ENCODE results near the gene CRLF1. TPM values are rescaled to one million over a fixed set of nuclear protein-coding genes. Genes with fewer than 3 reads are reported as not detected.

CRLF1 gene
- total and polyA plus RNA-seq, 2 of the 8 experiments (the other 6 are each of a cell fraction or from before 2014, with no cell fraction given), result 7.2 to 10.3 TPM

GRCh38 chr19:18605196-18605545 lies 1.4 kb downstream of the CRLF1 start (continued):
- no peak for TF ChIP-seq YY1 (IDR thresholded peaks at IDR 0.05; ENCODE audit: low read depth, low read length)
- TF ChIP-seq KDM5A (IDR thresholded peaks at IDR 0.05; ENCODE audit: low read length), result no peak
- no peak for TF ChIP-seq KDM1A (IDR thresholded peaks at IDR 0.05; ENCODE audit: borderline replicate concordance, low read length)
- TF ChIP-seq SRF (IDR thresholded peaks at IDR 0.05; ENCODE audit: low read depth, low read length), result no peak
- no peak for TF ChIP-seq RNF2 (IDR thresholded peaks at IDR 0.05; ENCODE audit: borderline replicate concordance, low read depth, low read length, missing control alignments, poor library complexity, severe bottlenecking)
- no peak for TF ChIP-seq NRF1 (IDR thresholded peaks at IDR 0.05; ENCODE audit: low read depth, low read length)
- TF ChIP-seq TAF7 (optimal IDR thresholded peaks at IDR 0.05; ENCODE audit: borderline replicate concordance, low read depth, low read length), result no peak
- TF ChIP-seq CTCF (IDR thresholded peaks at IDR 0.05; ENCODE audit: control extremely low read depth in 1 of 3, insufficient read depth in 1 of 3, low read depth in 1 of 3, low read length in 3 of 3), result no peak
- TF ChIP-seq TBP (IDR thresholded peaks at IDR 0.05; ENCODE audit: low read depth, low read length), result no peak
- no peak for TF ChIP-seq BRCA1 (IDR thresholded peaks at IDR 0.05; ENCODE audit: low read depth, low read length)

All from H1 (cell line).